ENCODE measurements around the gene MUC2.

- TF ChIP-seq, protein P1, sequence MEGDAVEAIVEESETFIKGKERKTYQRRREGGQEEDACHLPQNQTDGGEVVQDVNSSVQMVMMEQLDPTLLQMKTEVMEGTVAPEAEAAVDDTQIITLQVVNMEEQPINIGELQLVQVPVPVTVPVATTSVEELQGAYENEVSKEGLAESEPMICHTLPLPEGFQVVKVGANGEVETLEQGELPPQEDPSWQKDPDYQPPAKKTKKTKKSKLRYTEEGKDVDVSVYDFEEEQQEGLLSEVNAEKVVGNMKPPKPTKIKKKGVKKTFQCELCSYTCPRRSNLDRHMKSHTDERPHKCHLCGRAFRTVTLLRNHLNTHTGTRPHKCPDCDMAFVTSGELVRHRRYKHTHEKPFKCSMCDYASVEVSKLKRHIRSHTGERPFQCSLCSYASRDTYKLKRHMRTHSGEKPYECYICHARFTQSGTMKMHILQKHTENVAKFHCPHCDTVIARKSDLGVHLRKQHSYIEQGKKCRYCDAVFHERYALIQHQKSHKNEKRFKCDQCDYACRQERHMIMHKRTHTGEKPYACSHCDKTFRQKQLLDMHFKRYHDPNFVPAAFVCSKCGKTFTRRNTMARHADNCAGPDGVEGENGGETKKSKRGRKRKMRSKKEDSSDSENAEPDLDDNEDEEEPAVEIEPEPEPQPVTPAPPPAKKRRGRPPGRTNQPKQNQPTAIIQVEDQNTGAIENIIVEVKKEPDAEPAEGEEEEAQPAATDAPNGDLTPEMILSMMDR (IDR thresholded peaks at IDR 0.05; ENCODE audit: insufficient read depth, low read length): no peak
- TF ChIP-seq GABPA (IDR thresholded peaks at IDR 0.05; ENCODE audit: low read depth) (no peak), REST (IDR thresholded peaks at IDR 0.05; ENCODE audit: insufficient replicate concordance, low read depth) (no peak), SPI1 (IDR thresholded peaks at IDR 0.05; ENCODE audit: borderline replicate concordance, low read depth) (no peak)
Measured at GRCh38 chr11:1064167-1064566, 10.5 kb upstream of the MUC2 start.
